ENCODE measurements around the gene SLC25A25.

The SLC25A25 gene

GRCh38 chr9:128092199-128092977, 24.4 kb downstream of the SLC25A25 start:
- peak overlapping the region; percentile 39 for H3K4me3 ChIP-seq (replicated peaks; ENCODE audit: low read depth, low read length)
- TF ChIP-seq CTCF (IDR thresholded peaks at IDR 0.05; ENCODE audit: low read depth, low read length, missing control alignments), result no peak
- DNase-seq (ENCODE audit: extremely low read depth, low read depth), result no peak

GRCh38 chr9:128093011-128093410, 25.0 kb downstream of the SLC25A25 start:
- no peak for DNase-seq (ENCODE audit: extremely low read depth, low read depth)
- TF ChIP-seq CTCF (IDR thresholded peaks at IDR 0.05; ENCODE audit: low read depth, low read length, missing control alignments), result no peak
- H3K4me3 ChIP-seq (replicated peaks; ENCODE audit: low read depth, low read length), result no peak overlapping the region

- H3K4me3 ChIP-seq (replicated peaks; ENCODE audit: low read depth, low read length), result peak overlapping the region; percentile 27
- no peak for TF ChIP-seq CTCF (IDR thresholded peaks at IDR 0.05; ENCODE audit: low read depth, low read length, missing control alignments)
- DNase-seq (ENCODE audit: extremely low read depth, low read depth), result peak; percentile 92
These were observed 26.3 kb downstream of the SLC25A25 start for GRCh38 chr9:128094166-128094949.

- no peak for DNase-seq (ENCODE audit: extremely low read depth, low read depth)
- H3K4me3 ChIP-seq (replicated peaks; ENCODE audit: low read depth, low read length), result no peak overlapping the region
- TF ChIP-seq CTCF (IDR thresholded peaks at IDR 0.05; ENCODE audit: low read depth, low read length, missing control alignments), result no peak
These were observed 27.0 kb downstream of the SLC25A25 start for GRCh38 chr9:128094950-128095544.

GRCh38 chr9:128096616-128097536, 28.8 kb downstream of the SLC25A25 start:
- TF ChIP-seq CTCF (IDR thresholded peaks at IDR 0.05; ENCODE audit: low read depth, low read length, missing control alignments), result no peak
- H3K4me3 ChIP-seq (replicated peaks; ENCODE audit: low read depth, low read length), result no peak overlapping the region
- DNase-seq (ENCODE audit: extremely low read depth, low read depth), result no peak
